ENCODE measurements around the gene GAL3ST3. TPM values are rescaled to one million over a fixed set of nuclear protein-coding genes. Genes with fewer than 3 reads are reported as not detected.
"Not testable (repeated sequence)": the region's sequence is repeated elsewhere in the genome, so short reads cannot be mapped to it uniquely, and the experiment has no call there.

Gene GAL3ST3
- total RNA-seq, 1 experiment from 2014 or later, result not detected

- no peak for DNase-seq (ENCODE audit: low spot score)
These were observed 35.2 kb downstream of the GAL3ST3 start for GRCh38 chr11:66013762-66014100.

- DNase-seq (ENCODE audit: low spot score), result no peak
These were observed 35.8 kb downstream of the GAL3ST3 start for GRCh38 chr11:66012946-66013761.

GRCh38 chr11:66012371-66012945 lies 36.5 kb downstream of the GAL3ST3 start:
- DNase-seq (ENCODE audit: low spot score), result no peak

- DNase-seq (ENCODE audit: low spot score), result no peak
These were observed 37.1 kb downstream of the GAL3ST3 start, which contains the start of gene CST6 for GRCh38 chr11:66011785-66012303. CST6 (plus strand) TSS chr11:66012008; CDS start chr11:66012045, 37 bp downstream.

- no peak for DNase-seq (ENCODE audit: low spot score)
These were observed 37.6 kb downstream of the GAL3ST3 start for GRCh38 chr11:66011239-66011784.

GRCh38 chr11:66010036-66010435 lies 38.9 kb downstream of the GAL3ST3 start:
- not testable (repeated sequence) for DNase-seq (ENCODE audit: low spot score)

- DNase-seq (ENCODE audit: low spot score), result peak; percentile 55
These were observed 40.4 kb downstream of the GAL3ST3 start for GRCh38 chr11:66008468-66009101.

- no peak for DNase-seq (ENCODE audit: low spot score)
These were observed 40.9 kb downstream of the GAL3ST3 start for GRCh38 chr11:66008095-66008467.

GRCh38 chr11:66007201-66007634 lies 41.7 kb downstream of the GAL3ST3 start:
- DNase-seq (ENCODE audit: low spot score), result no peak

GRCh38 chr11:66006891-66007176 lies 42.1 kb downstream of the GAL3ST3 start:
- DNase-seq (ENCODE audit: low spot score), result no peak

- DNase-seq (ENCODE audit: low spot score), result no peak
These were observed 42.6 kb downstream of the GAL3ST3 start for GRCh38 chr11:66006134-66006890.

GRCh38 chr11:66004186-66004585 lies 44.8 kb downstream of the GAL3ST3 start:
- no peak for DNase-seq (ENCODE audit: low spot score)

GRCh38 chr11:66003291-66003690 lies 45.7 kb downstream of the GAL3ST3 start:
- no peak for DNase-seq (ENCODE audit: low spot score)

- DNase-seq (ENCODE audit: low spot score), result peak; percentile 49
These were observed 46.2 kb downstream of the GAL3ST3 start for GRCh38 chr11:66002648-66003225.

- DNase-seq (ENCODE audit: low spot score), result peak; percentile 96
These were observed 46.9 kb downstream of the GAL3ST3 start, which contains the start of the genes BANF1 and EIF1AD for GRCh38 chr11:66001942-66002647. BANF1 (plus strand) TSS chr11:66002503; CDS start chr11:66003251, 748 bp downstream. EIF1AD (minus strand) TSS chr11:66002157; CDS start chr11:66000389, 1,768 bp downstream.

GRCh38 chr11:65997286-65997685 lies 51.7 kb downstream of the GAL3ST3 start:
- no peak for DNase-seq (ENCODE audit: low spot score)

- DNase-seq (ENCODE audit: low spot score), result no peak
These were observed 56.9 kb downstream of the GAL3ST3 start for GRCh38 chr11:65992056-65992455.
